MM.1S (cell line): ENCODE data around the gene GFRA1.

ENCODE experiments used
- DNase-seq: peaks from one replicate; pipeline ENCODE4 v3.0.0-alpha.2; 2015
- H2AFZ ChIP-seq: fragments of 300-600 bp; sonication (generic); 2 replicates; pipeline ENCODE4 v1.6.0; 2016; ENCODE audit warnings: antibody characterized with exemption, low read length
- H3F3A ChIP-seq: fragments of 300-600 bp; sonication (generic); 2 replicates; pipeline ENCODE4 v1.6.1; 2016; ENCODE audit warnings: mild to moderate bottlenecking, antibody characterized with exemption, low read length, moderate library complexity, mixed read lengths; ENCODE audit not compliant: insufficient read depth
- H3K27ac ChIP-seq: fragments of 300-600 bp; sonication (generic); 2 replicates; pipeline ENCODE4 v1.5.1; 2016; ENCODE audit warnings: mild to moderate bottlenecking, low read length
- H3K27me3 ChIP-seq: fragments of 300-600 bp; sonication (generic); replicated peaks from 2 replicates; pipeline ENCODE4 v1.6.0; 2016; ENCODE audit warnings: low read length; ENCODE audit not compliant: insufficient read depth
- H3K36me3 ChIP-seq: fragments of 300-600 bp; sonication (generic); replicated peaks from 2 replicates; pipeline ENCODE4 v1.6.1; 2016; ENCODE audit warnings: mild to moderate bottlenecking, low read length, mixed read lengths; ENCODE audit not compliant: insufficient read depth
- H3K4me1 ChIP-seq: fragments of 300-600 bp; sonication (generic); 2 replicates; pipeline ENCODE4 v1.6.1; 2016; ENCODE audit warnings: low read length, mixed read lengths
- H3K4me2 ChIP-seq: fragments of 300-600 bp; sonication (generic); 2 replicates; pipeline ENCODE4 v1.6.0; 2016; ENCODE audit warnings: low read depth, low read length
- H3K4me3 ChIP-seq: fragments of 300-600 bp; sonication (generic); 2 replicates; pipeline ENCODE4 v1.5.1; 2016; ENCODE audit warnings: low read length, mixed read lengths
- H3K79me2 ChIP-seq: fragments of 300-600 bp; sonication (generic); 2 replicates; pipeline ENCODE4 v1.6.1; 2016; ENCODE audit warnings: mixed run types, low read length, mixed read lengths
- H3K9ac ChIP-seq: fragments of 300-600 bp; sonication (generic); 2 replicates; pipeline ENCODE4 v1.6.1; 2016; ENCODE audit warnings: low read length, mixed read lengths
- H3K9me2 ChIP-seq: fragments of 300-600 bp; sonication (generic); replicated peaks from 2 replicates; pipeline ENCODE4 v1.6.1; 2016; ENCODE audit warnings: mild to moderate bottlenecking, low read length, mixed read lengths; ENCODE audit not compliant: insufficient read depth
- H3K9me3 ChIP-seq: fragments of 300-600 bp; sonication (generic); replicated peaks from 2 replicates; pipeline ENCODE4 v1.6.1; 2016; ENCODE audit warnings: mild to moderate bottlenecking, low read length, mixed read lengths; ENCODE audit not compliant: insufficient read depth
- H4K20me1 ChIP-seq: fragments of 300-600 bp; sonication (generic); 2 replicates; pipeline ENCODE4 v1.6.1; 2016; ENCODE audit warnings: mild to moderate bottlenecking, low read length, moderate library complexity, mixed read lengths; ENCODE audit not compliant: insufficient read depth
- CTCF ChIP-seq: fragments of 300-600 bp; sonication (generic); IDR thresholded peaks from 2 replicates; pipeline ENCODE4 v1.5.1; 2016; ENCODE audit warnings: antibody characterized with exemption, low read length, mixed read lengths
- EZH2 ChIP-seq: fragments of 300-600 bp; sonication (generic); optimal IDR thresholded peaks from 2 replicates; pipeline ENCODE3; 2017; ENCODE audit warnings: low read depth, mild to moderate bottlenecking, antibody characterized with exemption, low read length, mixed read lengths
- EZH2phosphoT487 ChIP-seq: fragments of 300-600 bp; sonication (generic); IDR thresholded peaks from 2 replicates; pipeline ENCODE4 v1.6.1; 2018; ENCODE audit warnings: antibody characterized with exemption, low read length

GFRA1 gene

GRCh38 chr10:116182426-116182825 is 90.6 kb downstream of the GFRA1 start:
- H3K9me2 ChIP-seq = no peaks in the 10 kb centered on the region
- no peaks in the 10 kb centered on the region for H3K79me2 ChIP-seq
- no peak for DNase-seq
- no peaks in the 10 kb centered on the region for H3F3A ChIP-seq
- TF ChIP-seq EZH2phosphoT487 = no peak
- TF ChIP-seq EZH2 = no peak
- no peak for TF ChIP-seq CTCF
- no peak overlapping the region for H2AFZ ChIP-seq
- no peaks in the 10 kb centered on the region for H3K4me1 ChIP-seq
- no peaks in the 10 kb centered on the region for H4K20me1 ChIP-seq
- H3K36me3 ChIP-seq = no peaks in the 10 kb centered on the region
- no peak overlapping the region for H3K4me3 ChIP-seq
- no peaks in the 10 kb centered on the region for H3K27me3 ChIP-seq
- H3K27ac ChIP-seq = no peak overlapping the region
- no peak overlapping the region for H3K9ac ChIP-seq
- no peaks in the 10 kb centered on the region for H3K9me3 ChIP-seq
- H3K4me2 ChIP-seq = no peak overlapping the region

GRCh38 chr10:116178086-116178605 is 94.9 kb downstream of the GFRA1 start:
- Histone ChIP-seq H3K27me3 (no peaks in the 10 kb centered on the region), H3K9me3 (no peaks in the 10 kb centered on the region), H2AFZ (no peak overlapping the region), H3K4me2 (no peak overlapping the region), H3K27ac (no peak overlapping the region), H3K4me1 (no peaks in the 10 kb centered on the region), H3K9ac (no peak overlapping the region), H4K20me1 (no peaks in the 10 kb centered on the region), H3K4me3 (no peak overlapping the region), H3K79me2 (no peaks in the 10 kb centered on the region), H3K9me2 (no peaks in the 10 kb centered on the region), H3F3A (no peaks in the 10 kb centered on the region), H3K36me3 (no peaks in the 10 kb centered on the region)
- no peak for DNase-seq
- TF ChIP-seq EZH2phosphoT487 (no peak), EZH2 (no peak), CTCF (no peak)

- Histone ChIP-seq H3K4me1 (no peaks in the 10 kb centered on the region), H3K9ac (no peak overlapping the region), H2AFZ (no peak overlapping the region), H3K4me2 (no peak overlapping the region), H3K79me2 (no peaks in the 10 kb centered on the region), H3K36me3 (no peaks in the 10 kb centered on the region), H3K27me3 (no peaks in the 10 kb centered on the region), H4K20me1 (no peaks in the 10 kb centered on the region), H3K9me3 (no peaks in the 10 kb centered on the region), H3K27ac (no peak overlapping the region), H3K9me2 (no peaks in the 10 kb centered on the region), H3F3A (no peaks in the 10 kb centered on the region), H3K4me3 (no peak overlapping the region)
- TF ChIP-seq EZH2phosphoT487 = no peak
- no peak for TF ChIP-seq CTCF
- TF ChIP-seq EZH2 = no peak
- no peak for DNase-seq
These were observed 97.8 kb downstream of the GFRA1 start for GRCh38 chr10:116175231-116175630.
